H9 (cell line): ENCODE measurements around the gene SIN3A. TPM values are rescaled to one million over a fixed set of nuclear protein-coding genes. Genes with fewer than 3 reads are reported as not detected.

Source experiments
- DNase-seq: peaks from one replicate; pipeline ENCODE4 v3.0.0-alpha.2; 2017
- H2AFZ ChIP-seq: one replicate; pipeline ENCODE4 v1.6.1; 2013; ENCODE audit warnings: mild to moderate bottlenecking, low read length, control low read depth, moderate library complexity
- H2AK5ac ChIP-seq: 2 replicates; pipeline ENCODE4 v1.6.1; 2013; ENCODE audit warnings: low read length, control low read depth, mixed read lengths; ENCODE audit not compliant: insufficient read length
- H2BK120ac ChIP-seq: one replicate; pipeline ENCODE4 v1.6.1; 2013; ENCODE audit warnings: low read depth, mild to moderate bottlenecking, low read length, control low read depth, inconsistent platforms; ENCODE audit not compliant: poor library complexity, severe bottlenecking
- H2BK12ac ChIP-seq: 2 replicates; pipeline ENCODE4 v1.6.1; 2013; ENCODE audit warnings: low read length, control low read depth, mixed read lengths, low read depth; ENCODE audit not compliant: insufficient read length
- H2BK15ac ChIP-seq: 2 replicates; pipeline ENCODE4 v1.6.1; 2013; ENCODE audit warnings: low read depth, low read length, control low read depth
- H2BK20ac ChIP-seq: one replicate; pipeline ENCODE4 v1.6.1; 2013; ENCODE audit warnings: low read depth, mild to moderate bottlenecking, low read length, control low read depth, inconsistent platforms; ENCODE audit not compliant: poor library complexity, severe bottlenecking
- H2BK5ac ChIP-seq: 2 replicates; pipeline ENCODE4 v1.6.1; 2013; ENCODE audit warnings: low read length, control low read depth, mixed read lengths; ENCODE audit not compliant: insufficient read length
- H3K14ac ChIP-seq: 2 replicates; pipeline ENCODE4 v1.6.1; 2013; ENCODE audit warnings: low read length, control low read depth; ENCODE audit not compliant: insufficient read depth
- H3K18ac ChIP-seq: 2 replicates; pipeline ENCODE4 v1.6.1; 2013; ENCODE audit warnings: low read depth, mild to moderate bottlenecking, mixed read lengths, low read length, control low read depth; ENCODE audit not compliant: insufficient read length
- H3K23ac ChIP-seq: 2 replicates; pipeline ENCODE4 v1.6.1; 2013; ENCODE audit warnings: low read length, control low read depth, mixed read lengths, low read depth; ENCODE audit not compliant: insufficient read length
- H3K23me2 ChIP-seq: 2 replicates; pipeline ENCODE4 v1.6.1; 2013; ENCODE audit warnings: low read depth, mild to moderate bottlenecking, mixed read lengths, low read length, control low read depth; ENCODE audit not compliant: insufficient read length, poor library complexity, severe bottlenecking
- H3K27ac ChIP-seq: 2 replicates; pipeline ENCODE4 v1.5.1; 2013; ENCODE audit warnings: low read length, control low read depth, mixed read lengths, low read depth; ENCODE audit not compliant: insufficient read length
- H3K27me3 ChIP-seq: 2 replicates; pipeline ENCODE4 v1.6.1; 2013; ENCODE audit warnings: low read length, control low read depth, inconsistent platforms; ENCODE audit not compliant: insufficient read depth
- H3K4ac ChIP-seq: 2 replicates; pipeline ENCODE4 v1.6.1; 2013; ENCODE audit warnings: low read depth, mild to moderate bottlenecking, control low read depth, inconsistent platforms, low read length, moderate library complexity
- H3K4me1 ChIP-seq: 2 replicates; pipeline ENCODE4 v1.6.1; 2013; ENCODE audit warnings: low read length, control low read depth, inconsistent platforms; ENCODE audit not compliant: insufficient read depth
- H3K4me2 ChIP-seq: 2 replicates; pipeline ENCODE4 v1.6.1; 2013; ENCODE audit warnings: low read length, control low read depth, mixed read lengths; ENCODE audit not compliant: insufficient read length, insufficient read depth
- H3K56ac ChIP-seq: 2 replicates; pipeline ENCODE4 v1.6.1; 2013; ENCODE audit warnings: low read depth, mild to moderate bottlenecking, mixed read lengths, low read length, control low read depth; ENCODE audit not compliant: insufficient read length
- H3K79me1 ChIP-seq: 2 replicates; pipeline ENCODE4 v1.6.1; 2013; ENCODE audit warnings: low read depth, mild to moderate bottlenecking, moderate library complexity, low read length, control low read depth, inconsistent platforms; ENCODE audit not compliant: insufficient read depth, poor library complexity, severe bottlenecking
- H3K79me2 ChIP-seq: 2 replicates; pipeline ENCODE4 v1.6.1; 2013; ENCODE audit warnings: low read length, control low read depth, inconsistent platforms; ENCODE audit not compliant: insufficient read depth
- H3K9ac ChIP-seq: 2 replicates; pipeline ENCODE4 v1.6.1; 2013; ENCODE audit warnings: low read length, control low read depth, mixed read lengths; ENCODE audit not compliant: insufficient read length; ENCODE audit errors: extremely low read depth
- H3K9me3 ChIP-seq: one replicate; pipeline ENCODE4 v1.6.1; 2013; ENCODE audit warnings: low read depth, low read length, inconsistent platforms; ENCODE audit not compliant: control insufficient read depth
- H3T11ph ChIP-seq: one replicate; pipeline ENCODE4 v1.6.1; 2013; ENCODE audit warnings: mild to moderate bottlenecking, low read length, control low read depth, inconsistent platforms
- H4K20me1 ChIP-seq: one replicate; pipeline ENCODE4 v1.6.1; 2013; ENCODE audit not compliant: control insufficient read depth, insufficient read length, insufficient read depth
- H4K5ac ChIP-seq: 2 replicates; pipeline ENCODE4 v1.6.1; 2013; ENCODE audit warnings: low read depth, mild to moderate bottlenecking, mixed read lengths, low read length, control low read depth; ENCODE audit not compliant: insufficient read length
- H4K8ac ChIP-seq: replicated peaks from 2 replicates; pipeline ENCODE4 v1.6.1; 2013; ENCODE audit warnings: low read length, control low read depth, mixed read lengths, low read depth; ENCODE audit not compliant: insufficient read length
- H4K91ac ChIP-seq: 2 replicates; pipeline ENCODE4 v1.6.1; 2013; ENCODE audit warnings: low read depth, mild to moderate bottlenecking, moderate library complexity, mixed read lengths, low read length, control low read depth; ENCODE audit not compliant: insufficient read length
- H3K27ac Mint-ChIP-seq, 3 experiments: 2 replicates in 2 of 3; 3 replicates in 1 of 3; pipeline ENCODE4 v1.8.0; 2020 to 2021; ENCODE audit warnings: mixed read lengths in 3 of 3, mild to moderate bottlenecking in 1 of 3, moderate library complexity in 1 of 3
- H3K27me3 Mint-ChIP-seq: 2 replicates; pipeline ENCODE4 v1.8.0; 2021; ENCODE audit warnings: low read depth, mild to moderate bottlenecking, moderate library complexity, mixed read lengths
- H3K36me3 Mint-ChIP-seq, 3 experiments: 2 replicates in 2 of 3; 3 replicates in 1 of 3; pipeline ENCODE4 v1.8.0; 2020 to 2021; ENCODE audit warnings: low read depth in 3 of 3, mixed read lengths in 3 of 3; ENCODE audit not compliant: insufficient read depth in 1 of 3
- H3K4me1 Mint-ChIP-seq, 2 experiments: 2 replicates each; pipeline ENCODE4 v1.8.0; 2020; ENCODE audit warnings: mixed read lengths in 2 of 2
- H3K4me3 Mint-ChIP-seq, 2 experiments: 2 replicates in 1 of 2; 3 replicates in 1 of 2; pipeline ENCODE4 v1.8.0; 2020 to 2021; ENCODE audit warnings: mild to moderate bottlenecking in 2 of 2, mixed read lengths in 2 of 2, moderate library complexity in 1 of 2
- H3K9me3 Mint-ChIP-seq, 2 experiments: 2 replicates in 1 of 2; 3 replicates in 1 of 2; pipeline ENCODE4 v1.8.0; 2020; ENCODE audit warnings: mild to moderate bottlenecking in 2 of 2, mixed read lengths in 2 of 2, moderate library complexity in 1 of 2
- CTCF ChIP-seq: fragments of 200-600 bp; sonication (generic); conservative IDR thresholded peaks from 3 replicates; pipeline ENCODE4 v1.8.0; 2021; ENCODE audit warnings: antibody characterized with exemption, mild to moderate bottlenecking
- WGBS: extraction: QIAGEN DNeasy Blood & Tissue Kit; methylation state at CpG from one replicate; pipeline ENCODE4 v1.1.7; 2013; ENCODE audit warnings: missing lambda C conversion rate, low lambda C conversion rate, mixed read lengths; ENCODE audit not compliant: insufficient read length; ENCODE audit errors: extremely low coverage; 5-methylcytosine and 5-hydroxymethylcytosine counted together
- total RNA-seq: library from RNA; stranded (reverse); gene quantifications from 2 replicates; pipeline ENCODE4 v1.2.1, GENCODE V29; 2021

The SIN3A gene
- total RNA-seq, 1 experiment from 2014 or later: 102 TPM

- Histone ChIP-seq H3K56ac (no peak overlapping the region), H3K4me1 (no peaks in the 10 kb centered on the region), H3K4ac (no peak overlapping the region), H3K18ac (no peak overlapping the region), H4K5ac (no peak overlapping the region), H3T11ph (no peak overlapping the region), H2BK12ac (no peak overlapping the region), H3K27me3 (no peaks in the 10 kb centered on the region), H2BK120ac (no peak overlapping the region), H2AK5ac (no peak overlapping the region), H3K9ac (no peak overlapping the region), H3K27ac (no peak overlapping the region), H2AFZ (no peak overlapping the region), H4K91ac (no peak overlapping the region), H2BK15ac (no peak overlapping the region), H3K79me2 (peaks cover 6% of the 10 kb centered on the region; the same call in 1 of the 2 replicates), H4K20me1 (no peaks in the 10 kb centered on the region), H3K23me2 (no peaks in the 10 kb centered on the region), H2BK20ac (no peak overlapping the region), H3K79me1 (peaks cover 10% of the 10 kb centered on the region), H3K14ac (no peak overlapping the region), H3K9me3 (no peaks in the 10 kb centered on the region), H3K23ac (no peak overlapping the region), H2BK5ac (no peak overlapping the region), H3K4me2 (no peak overlapping the region), H4K8ac (no peak overlapping the region)
- DNase-seq: no peak
- no CpG with 5 or more reads among the region's 7 CpGs for WGBS
- H3K4me3 Mint-ChIP-seq: no peak overlapping the region
- H3K36me3 Mint-ChIP-seq: peaks cover 15 to 56% (median 49%) of the 10 kb centered on the region in 3 experiments; a peak in 6 of 7 replicates
- H3K9me3 Mint-ChIP-seq: no peaks in the 10 kb centered on the region
- no peaks in the 10 kb centered on the region for H3K27me3 Mint-ChIP-seq
- no peak for TF ChIP-seq CTCF
- H3K27ac Mint-ChIP-seq: no peak overlapping the region; a peak in 1 of 7 replicates
- H3K4me1 Mint-ChIP-seq: peaks cover 0 to 5% of the 10 kb centered on the region in 2 experiments; a peak in 2 of 4 replicates
These were observed 21.2 kb downstream of the SIN3A start for GRCh38 chr15:75430259-75430658.
